Astrocyte (in vitro differentiated cells and primary cell): ENCODE data around the gene SLCO4A1. TPM values are rescaled to one million over a fixed set of nuclear protein-coding genes. Genes with fewer than 3 reads are reported as not detected.

Source experiments
- DNase-seq: peaks from one replicate; pipeline ENCODE4 v3.0.0-alpha.2; 2010; ENCODE audit warnings: low read depth
- FAIRE-seq: peaks from 2 replicates; lab custom pipeline; 2011; peaks lifted over from hg19 to GRCh38; lab: Jason Lieb, UNC
- H2AFZ ChIP-seq: 2 replicates; pipeline ENCODE4 v1.6.0; 2012; ENCODE audit warnings: low read depth, low read length, inconsistent platforms
- H3K27ac ChIP-seq: 2 replicates; pipeline ENCODE4 v1.5.1; 2011; ENCODE audit warnings: low read depth, low read length, inconsistent platforms
- H3K27me3 ChIP-seq: 2 replicates; pipeline ENCODE4 v1.6.0; 2011; ENCODE audit warnings: low read length, inconsistent platforms; ENCODE audit not compliant: insufficient read depth
- H3K36me3 ChIP-seq: 2 replicates; pipeline ENCODE4 v1.5.1; 2011; ENCODE audit warnings: low read length, inconsistent platforms; ENCODE audit not compliant: insufficient read depth
- H3K4me1 ChIP-seq: 2 replicates; pipeline ENCODE4 v1.5.1; 2011; ENCODE audit warnings: low read length, inconsistent platforms; ENCODE audit not compliant: insufficient read depth
- H3K4me2 ChIP-seq: 2 replicates; pipeline ENCODE4 v1.6.0; 2012; ENCODE audit warnings: low read length, inconsistent platforms
- H3K4me3 ChIP-seq: 2 replicates; pipeline ENCODE4 v1.5.1; 2011; ENCODE audit warnings: low read depth, mild to moderate bottlenecking, low read length, inconsistent platforms; ENCODE audit not compliant: insufficient read depth
- H3K79me2 ChIP-seq: 2 replicates; pipeline ENCODE4 v1.6.0; 2012; ENCODE audit warnings: mild to moderate bottlenecking, low read length, inconsistent platforms; ENCODE audit not compliant: insufficient read depth
- H3K9ac ChIP-seq: 2 replicates; pipeline ENCODE4 v1.6.0; 2012; ENCODE audit warnings: mild to moderate bottlenecking, low read length, inconsistent platforms
- H3K9me3 ChIP-seq: 2 replicates; pipeline ENCODE4 v1.5.1; 2012; ENCODE audit warnings: low read depth, mild to moderate bottlenecking, low read length, inconsistent platforms; ENCODE audit not compliant: insufficient read depth
- H4K20me1 ChIP-seq: 2 replicates; pipeline ENCODE4 v1.6.0; 2012; ENCODE audit warnings: low read length, inconsistent platforms; ENCODE audit not compliant: insufficient read depth
- H3K27ac Mint-ChIP-seq: one replicate; pipeline ENCODE4 v1.8.0; 2021; ENCODE audit warnings: mild to moderate bottlenecking, mixed read lengths; ENCODE audit not compliant: unreplicated experiment
- H3K27me3 Mint-ChIP-seq: one replicate; pipeline ENCODE4 v1.8.0; 2021; ENCODE audit warnings: low read depth, mixed read lengths; ENCODE audit not compliant: unreplicated experiment
- H3K36me3 Mint-ChIP-seq: one replicate; pipeline ENCODE4 v1.8.0; 2021; ENCODE audit warnings: low read depth, mixed read lengths; ENCODE audit not compliant: unreplicated experiment
- H3K4me1 Mint-ChIP-seq: one replicate; pipeline ENCODE4 v1.8.0; 2021; ENCODE audit warnings: low read depth, mixed read lengths; ENCODE audit not compliant: unreplicated experiment
- H3K4me3 Mint-ChIP-seq: one replicate; pipeline ENCODE4 v1.8.0; 2021; ENCODE audit warnings: mild to moderate bottlenecking, moderate library complexity, mixed read lengths; ENCODE audit not compliant: unreplicated experiment
- H3K9me3 Mint-ChIP-seq: one replicate; pipeline ENCODE4 v1.8.0; 2021; ENCODE audit warnings: mild to moderate bottlenecking, mixed read lengths; ENCODE audit not compliant: unreplicated experiment
- CTCF ChIP-seq: IDR thresholded peaks from 2 replicates; pipeline ENCODE4 v1.5.1; 2011; ENCODE audit warnings: low read depth, mild to moderate bottlenecking, inconsistent platforms, low read length, moderate library complexity; ENCODE audit not compliant: insufficient read depth
- EZH2 ChIP-seq: IDR thresholded peaks from 2 replicates; pipeline ENCODE4 v1.6.1; 2012; ENCODE audit warnings: mild to moderate bottlenecking, low read length, inconsistent platforms; ENCODE audit not compliant: insufficient read depth
- total RNA-seq: library from RNA; stranded (reverse); gene quantifications from 2 replicates; pipeline ENCODE4 v1.2.1, GENCODE V29; 2021

SLCO4A1 gene
- total RNA-seq, 1 donor from 2014 or later = 0.43 TPM

GRCh38 chr20:62675877-62676260, 33.6 kb downstream of the SLCO4A1 start:
- no peak overlapping the region for H2AFZ ChIP-seq
- Mint-ChIP-seq H3K36me3 (peaks cover 2% of the 10 kb centered on the region), H3K9me3 (peaks cover 14% of the 10 kb centered on the region), H3K27ac (no peak overlapping the region), H3K4me3 (no peak overlapping the region), H3K27me3 (peaks cover 38% of the 10 kb centered on the region), H3K4me1 (peaks cover 4% of the 10 kb centered on the region)
- H3K36me3 ChIP-seq = no peaks in the 10 kb centered on the region
- TF ChIP-seq CTCF (no peak), EZH2 (no peak)
- no peaks in the 10 kb centered on the region for H3K9me3 ChIP-seq
- DNase-seq = no peak
- no peak overlapping the region for H3K4me2 ChIP-seq
- FAIRE-seq = no peak
- H3K4me3 ChIP-seq = no peak overlapping the region
- no peak overlapping the region for H3K9ac ChIP-seq
- no peaks in the 10 kb centered on the region for H3K79me2 ChIP-seq
- H4K20me1 ChIP-seq = no peaks in the 10 kb centered on the region
- H3K27me3 ChIP-seq = peaks cover 9% of the 10 kb centered on the region
- H3K27ac ChIP-seq = no peak overlapping the region
- H3K4me1 ChIP-seq = peaks cover 7% of the 10 kb centered on the region

GRCh38 chr20:62676976-62677375, 34.7 kb downstream of the SLCO4A1 start:
- H3K36me3 Mint-ChIP-seq = peaks cover 2% of the 10 kb centered on the region
- TF ChIP-seq EZH2 (no peak), CTCF (no peak)
- no peak overlapping the region for H3K4me3 ChIP-seq

GRCh38 chr20:62677678-62678077, 35.4 kb downstream of the SLCO4A1 start:
- peaks cover 43% of the 10 kb centered on the region for H3K27me3 Mint-ChIP-seq
- Histone ChIP-seq H3K9me3 (no peaks in the 10 kb centered on the region), H3K36me3 (no peaks in the 10 kb centered on the region), H3K4me2 (no peak overlapping the region), H3K4me1 (peaks cover 7% of the 10 kb centered on the region), H3K4me3 (no peak overlapping the region), H3K27ac (no peak overlapping the region), H3K79me2 (no peaks in the 10 kb centered on the region), H3K9ac (no peak overlapping the region), H2AFZ (no peak overlapping the region), H3K27me3 (peaks cover 19% of the 10 kb centered on the region), H4K20me1 (no peaks in the 10 kb centered on the region)
- no peak for TF ChIP-seq CTCF
- no peak for TF ChIP-seq EZH2
- H3K4me1 Mint-ChIP-seq = peaks cover 4% of the 10 kb centered on the region
- peaks cover 14% of the 10 kb centered on the region for H3K9me3 Mint-ChIP-seq
- FAIRE-seq (no peak), DNase-seq (no peak)
- peaks cover 2% of the 10 kb centered on the region for H3K36me3 Mint-ChIP-seq
- no peak overlapping the region for H3K4me3 Mint-ChIP-seq
- no peak overlapping the region for H3K27ac Mint-ChIP-seq

More at GRCh38 chr20:62676976-62677375, 34.7 kb downstream of the SLCO4A1 start:
- H3K36me3 ChIP-seq = no peaks in the 10 kb centered on the region
- no peak for DNase-seq
- peaks cover 19% of the 10 kb centered on the region for H3K27me3 ChIP-seq
- no peak overlapping the region for H3K4me2 ChIP-seq
- Mint-ChIP-seq H3K27me3 (peaks cover 38% of the 10 kb centered on the region), H3K9me3 (peaks cover 14% of the 10 kb centered on the region), H3K27ac (no peak overlapping the region), H3K4me3 (no peak overlapping the region), H3K4me1 (peaks cover 4% of the 10 kb centered on the region)
- no peaks in the 10 kb centered on the region for H4K20me1 ChIP-seq
- peaks cover 7% of the 10 kb centered on the region for H3K4me1 ChIP-seq
- no peak overlapping the region for H3K9ac ChIP-seq
- H3K9me3 ChIP-seq = no peaks in the 10 kb centered on the region
- no peak overlapping the region for H2AFZ ChIP-seq
- H3K79me2 ChIP-seq = no peaks in the 10 kb centered on the region
- H3K27ac ChIP-seq = no peak overlapping the region
- FAIRE-seq = no peak
